Measurements from ENCODE around the gene PRR5L.
A peak's percentile ranks its signal among the peaks of the same experiment; 100 is the strongest.
"Not testable (repeated sequence)": the region's sequence is repeated elsewhere in the genome, so short reads cannot be mapped to it uniquely, and the experiment has no call there.

The PRR5L gene

DNA sequence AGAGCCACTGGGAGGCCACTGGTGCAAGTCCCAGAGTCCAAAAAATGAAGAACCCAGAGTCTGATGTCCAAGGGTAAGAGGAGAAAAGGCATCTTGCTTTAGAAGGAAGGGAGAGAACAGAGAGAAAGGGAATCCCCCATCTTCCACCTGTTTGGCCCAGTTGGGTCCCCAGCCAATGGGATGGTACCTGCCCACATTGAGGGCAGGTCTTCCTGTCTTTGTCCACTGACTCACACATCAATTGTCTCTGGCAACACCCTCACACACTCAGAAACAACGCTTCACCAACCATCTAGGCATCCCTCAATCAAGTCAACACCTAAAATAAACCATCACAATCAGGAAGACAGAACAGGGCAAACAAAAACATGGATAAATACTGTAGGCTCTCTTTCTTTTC lies 13.2 kb upstream of the PRR5L start:
- FAIRE-seq: no peak

DNA sequence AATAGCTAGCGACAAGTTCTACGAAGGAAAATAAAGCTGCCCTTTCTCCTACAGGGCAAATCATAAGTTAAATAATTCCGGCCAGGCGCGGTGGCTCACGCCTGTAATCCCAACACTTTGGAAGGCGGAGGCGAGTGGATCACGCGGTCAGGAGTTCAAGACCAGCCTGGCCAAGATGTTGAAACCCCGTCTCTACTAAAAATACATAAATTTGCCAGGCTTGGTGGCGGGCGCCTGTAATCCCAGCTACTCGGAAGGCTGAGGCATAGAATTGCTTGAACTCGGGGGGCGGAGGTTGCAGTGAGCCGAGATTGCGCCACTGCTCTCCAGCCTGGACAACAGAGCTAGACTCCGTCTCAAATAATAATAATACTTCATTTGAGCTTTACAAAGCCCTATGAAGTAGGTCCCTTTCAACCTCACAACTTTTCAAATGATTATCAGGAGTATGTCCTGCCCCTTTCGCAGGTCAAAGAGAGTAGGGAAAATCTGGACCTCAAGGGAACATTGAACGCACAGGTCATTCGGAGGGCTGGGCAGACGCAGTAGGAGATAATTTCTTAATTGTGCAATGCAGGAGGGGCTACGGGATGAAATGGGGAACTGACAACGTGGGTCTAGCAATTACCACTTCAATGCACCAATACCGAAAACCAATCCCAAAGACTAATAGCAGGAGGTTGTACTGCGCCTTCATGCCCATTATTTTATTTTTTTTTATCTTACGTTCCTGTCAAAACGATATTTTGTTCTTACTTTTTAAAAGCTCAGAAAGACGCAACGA lies 7.5 kb upstream of the PRR5L start:
- no peak for FAIRE-seq

DNA sequence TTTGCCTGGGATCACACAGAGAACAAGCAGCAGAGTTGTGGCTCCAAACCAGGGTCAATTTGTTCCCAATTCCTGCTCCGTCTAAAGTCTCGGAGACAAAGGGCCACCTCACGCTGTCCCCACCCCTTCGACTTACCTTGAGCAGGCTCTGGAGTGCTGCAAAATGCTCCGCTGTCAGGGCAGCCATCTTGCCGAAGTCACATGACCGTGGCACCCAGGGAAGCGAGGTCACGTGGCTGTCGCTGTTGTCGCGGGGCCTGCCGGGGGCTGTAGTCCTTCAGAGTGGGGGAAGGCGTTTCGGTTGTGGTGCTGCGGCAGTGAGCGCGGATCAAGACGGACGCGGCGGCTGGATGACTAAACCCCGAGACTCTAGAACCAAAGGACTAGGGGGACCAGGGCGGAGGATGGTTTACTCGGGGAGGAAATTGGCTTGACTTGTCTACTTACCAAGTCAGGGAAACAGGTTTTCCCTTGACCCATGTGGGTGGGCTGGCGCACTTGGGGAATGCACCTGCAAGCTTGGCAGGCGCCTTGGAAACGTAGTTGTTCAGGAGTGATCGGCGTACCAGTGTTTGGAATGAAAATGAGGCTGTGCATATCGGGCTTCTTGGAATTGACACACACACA lies 6.7 kb upstream of the PRR5L start, which contains the start of gene COMMD9:
Gene COMMD9, minus strand, starts transcription at position 199 of the 627 bp plus-strand sequence. Its CDS starts 12 bp downstream, at position 187.
- peak; percentile 67 for FAIRE-seq

DNA sequence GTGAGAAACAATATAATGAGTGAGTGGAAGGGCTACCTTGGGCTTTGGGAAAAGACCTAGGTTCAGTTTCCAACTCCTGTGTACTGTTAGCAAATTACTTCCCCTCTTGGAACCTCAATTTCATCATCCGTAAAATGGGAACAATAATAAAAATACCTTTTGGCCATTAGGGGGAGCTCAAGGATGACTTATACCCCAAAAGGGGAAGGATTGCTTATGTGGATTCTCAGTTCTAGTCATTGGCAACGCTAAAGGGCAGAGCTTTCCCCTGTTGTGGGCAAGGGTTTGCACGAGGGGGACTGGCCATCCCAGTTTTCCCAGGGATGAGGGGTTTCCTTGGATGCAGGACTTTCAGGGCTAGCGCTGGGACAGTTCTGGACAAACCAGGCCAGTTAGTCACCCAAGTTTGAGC lies 3.8 kb upstream of the PRR5L start:
- no peak for FAIRE-seq

DNA sequence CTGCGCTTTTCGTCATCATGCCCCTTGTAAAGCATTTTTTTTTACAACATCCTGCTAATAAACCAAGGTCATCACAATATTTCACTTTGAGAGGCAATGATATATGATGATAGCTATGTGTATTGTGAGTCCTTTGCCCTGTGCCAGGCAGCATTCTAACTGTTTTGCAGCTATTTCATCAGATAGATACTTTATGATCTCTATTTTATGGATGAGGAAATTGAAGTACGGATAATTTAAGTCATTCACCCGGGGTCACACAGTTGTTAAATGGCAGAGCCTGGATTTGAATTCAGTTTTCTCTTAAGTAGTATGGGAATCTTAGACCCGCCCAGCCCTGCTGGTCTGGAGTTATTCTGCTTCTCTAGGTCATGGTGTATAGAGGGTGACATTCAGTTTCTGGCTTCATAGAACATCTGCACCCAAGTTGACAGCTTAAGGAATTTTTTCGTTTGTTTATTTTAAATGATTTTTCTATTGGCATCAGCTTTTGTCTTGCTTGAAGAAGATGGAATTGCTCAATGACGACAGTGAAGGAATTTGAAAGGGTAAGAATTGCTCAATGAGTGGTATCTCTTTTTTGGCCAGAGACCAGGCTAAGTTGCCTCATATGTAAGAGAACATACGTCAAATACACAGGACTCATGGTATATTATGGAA lies 926 bp downstream of the PRR5L start:
- FAIRE-seq: no peak

DNA sequence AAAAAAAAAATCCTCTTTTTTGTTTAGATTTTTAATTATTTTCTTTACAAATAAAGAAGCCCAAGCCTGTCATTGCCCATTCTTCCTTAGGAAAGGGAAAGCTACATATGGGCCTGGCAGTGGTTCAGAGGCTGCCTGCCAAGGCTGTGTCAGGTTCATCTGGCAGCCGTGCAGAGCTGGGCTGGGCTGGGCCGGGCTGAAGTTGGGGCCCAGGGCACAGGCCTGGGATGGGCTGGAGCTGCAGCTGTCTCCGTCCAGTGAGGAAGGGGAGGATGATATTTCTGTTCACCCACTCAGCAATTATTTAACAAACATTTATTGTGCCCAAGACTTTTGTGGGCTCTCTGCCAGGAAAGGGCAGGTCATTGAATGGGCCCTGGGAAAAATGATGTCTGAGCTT lies 4.6 kb downstream of the PRR5L start:
- FAIRE-seq: no peak

DNA sequence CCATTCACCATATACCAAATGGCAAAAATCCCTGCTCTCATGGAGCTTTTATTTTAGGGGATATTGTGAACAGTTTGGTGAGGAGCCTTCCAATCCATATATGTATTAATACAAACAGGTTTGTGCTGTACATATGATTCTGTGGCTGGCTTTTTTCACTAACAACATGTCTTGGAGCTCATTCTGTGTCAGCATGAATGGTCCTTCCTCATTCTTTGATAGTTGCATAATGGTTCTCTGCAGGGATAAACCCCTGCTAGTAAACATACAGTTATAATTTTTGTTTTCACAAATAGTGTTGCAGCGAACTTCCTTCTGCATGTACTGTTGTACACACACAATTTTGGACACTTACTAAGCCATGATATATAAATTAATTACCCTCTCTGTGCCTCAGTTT lies 8.3 kb downstream of the PRR5L start:
- no peak for FAIRE-seq

DNA sequence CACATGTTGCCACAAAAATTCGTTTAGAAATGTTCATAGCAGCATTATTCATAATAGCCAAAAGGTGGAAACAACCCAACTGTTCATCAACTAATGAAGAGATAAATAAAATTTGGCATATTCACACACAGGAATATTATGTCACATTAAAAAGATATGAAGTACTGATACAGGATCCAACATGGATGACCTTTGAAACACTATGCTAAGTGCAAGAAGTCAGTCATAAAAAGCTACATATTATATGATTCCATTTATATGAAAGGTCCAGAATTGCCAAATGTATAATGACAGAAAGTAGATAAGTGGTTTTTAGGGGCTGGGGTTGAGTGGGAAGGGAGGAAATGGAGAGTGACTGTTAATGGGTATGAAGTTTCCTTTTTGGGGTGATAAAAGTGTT lies 9.0 kb downstream of the PRR5L start:
- FAIRE-seq: no peak

DNA sequence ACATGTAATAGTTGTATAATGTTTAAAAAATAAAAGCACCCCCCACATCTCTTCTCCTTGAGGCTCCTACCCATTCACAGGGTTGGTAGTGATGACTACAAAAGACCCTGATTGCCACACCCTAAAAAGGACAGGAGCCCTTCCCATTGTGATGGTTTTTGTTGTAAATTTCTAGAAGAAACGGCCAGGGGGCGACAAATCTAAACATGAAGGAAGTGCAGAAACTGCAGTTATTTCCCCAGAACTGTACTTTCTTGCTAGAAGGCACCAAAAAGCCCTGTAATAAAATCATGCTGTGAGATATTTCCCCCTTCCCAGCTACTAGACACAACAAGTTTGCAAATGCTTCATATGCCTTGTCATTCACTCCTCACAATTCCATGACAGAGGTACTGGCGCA lies 10.8 kb downstream of the PRR5L start:
- FAIRE-seq: no peak

DNA sequence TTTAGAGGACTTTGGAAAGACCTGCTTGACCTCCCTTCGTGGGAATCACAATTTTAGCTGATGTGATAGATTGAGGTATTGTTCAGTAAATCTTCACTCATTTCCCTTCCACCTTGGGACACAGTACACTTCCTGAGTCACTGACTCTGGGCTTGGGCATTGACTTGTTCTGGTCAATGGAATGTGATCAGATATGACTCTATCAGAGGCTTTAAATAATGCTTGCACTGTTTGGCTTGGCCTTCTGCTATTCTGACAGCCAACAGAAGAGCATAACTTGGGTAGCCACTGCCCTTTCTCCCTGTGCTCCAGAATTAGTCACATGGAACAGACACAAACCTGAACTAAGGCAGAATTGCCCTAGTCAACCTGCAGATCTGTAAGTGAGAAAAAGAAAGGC lies 12.5 kb downstream of the PRR5L start:
- FAIRE-seq: no peak

DNA sequence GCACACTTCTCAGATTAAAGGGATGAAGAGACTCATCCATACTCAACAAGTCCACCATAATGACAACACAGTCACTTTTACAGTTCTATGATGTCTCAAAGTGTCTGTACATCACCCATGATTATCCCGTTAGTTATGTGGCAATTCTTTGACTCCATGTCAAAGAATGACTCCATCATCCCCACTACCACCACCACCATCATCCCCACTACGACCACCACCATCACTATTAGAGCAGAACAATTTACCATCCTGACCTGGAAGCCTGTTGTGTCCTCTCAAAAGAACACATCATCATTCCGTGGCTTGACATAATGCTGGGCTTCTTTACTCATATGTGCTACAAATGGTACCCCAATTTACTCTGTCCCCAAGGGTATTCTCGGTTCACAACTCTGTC lies 13.7 kb downstream of the PRR5L start:
- FAIRE-seq: no peak

DNA sequence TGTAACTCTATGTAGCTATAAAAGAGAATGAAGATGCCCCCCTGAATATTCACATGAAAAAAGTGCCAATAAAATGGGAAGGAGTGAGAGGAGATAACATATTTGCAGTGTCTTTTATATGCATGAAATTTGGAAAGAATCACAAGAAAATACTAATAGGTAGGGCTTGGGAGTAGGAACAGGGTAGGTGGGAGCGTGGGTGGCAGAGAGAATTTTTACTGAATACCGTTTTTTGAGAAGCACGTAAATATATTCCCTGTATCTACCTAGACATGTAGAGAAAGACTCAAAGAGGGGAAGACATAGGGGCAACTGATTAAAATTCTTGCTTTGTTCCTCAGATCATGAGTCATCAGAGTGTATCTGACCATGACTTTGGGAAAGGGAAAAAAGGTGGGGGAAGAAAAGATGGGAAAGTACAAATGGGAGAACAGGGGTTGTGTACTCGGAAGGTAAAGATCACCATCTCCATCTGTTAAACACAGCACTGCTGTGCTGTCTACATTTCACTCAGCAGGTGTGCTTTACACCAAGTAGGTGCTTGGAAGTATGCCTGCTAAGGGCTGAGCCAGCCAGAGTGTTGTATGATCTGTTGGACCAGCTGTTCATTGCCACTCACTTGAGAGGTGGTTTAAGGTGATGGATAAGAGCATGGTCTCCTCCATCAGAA lies 16.0 kb downstream of the PRR5L start:
- FAIRE-seq: no peak

DNA sequence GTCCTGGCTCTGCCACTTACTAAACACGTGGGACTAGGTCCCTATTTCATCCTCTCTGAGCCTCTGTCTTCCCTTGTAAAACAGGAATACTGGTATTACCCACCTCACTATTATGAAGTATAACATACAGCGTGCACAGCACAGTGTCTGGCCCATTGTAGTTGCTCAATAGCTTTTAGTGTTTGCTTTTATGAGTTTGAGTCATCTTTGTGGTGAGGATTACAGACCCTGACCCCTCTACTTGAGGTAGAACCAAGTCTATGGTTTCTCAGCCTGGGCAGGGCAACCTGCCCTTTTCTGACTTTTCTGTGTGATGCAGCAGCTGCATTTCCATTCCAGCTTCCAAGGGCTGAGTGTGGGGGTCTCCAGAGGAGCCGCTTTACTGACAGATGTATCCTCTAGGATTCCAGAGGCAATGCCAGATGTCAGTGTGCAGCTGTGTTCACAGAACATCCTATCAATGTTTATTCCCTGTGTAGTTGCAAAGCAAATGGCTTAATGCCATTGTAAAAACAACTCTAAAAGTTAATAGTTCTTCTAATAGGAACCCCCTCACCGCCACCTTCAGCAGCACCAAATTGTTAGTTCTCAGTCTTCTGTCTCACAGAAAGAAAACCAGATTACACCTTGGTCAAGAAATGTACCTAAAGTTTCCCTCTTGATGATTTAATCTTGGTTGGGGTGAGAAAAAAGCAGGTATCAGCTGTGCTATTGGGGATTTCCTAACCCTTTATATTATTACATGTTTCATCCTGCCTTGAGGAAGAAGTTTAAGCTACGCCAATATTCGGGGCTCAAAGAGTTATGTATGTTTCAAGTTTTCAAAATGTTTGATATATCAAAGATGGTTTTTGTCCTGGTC lies 16.8 kb downstream of the PRR5L start:
- no peak for FAIRE-seq

DNA sequence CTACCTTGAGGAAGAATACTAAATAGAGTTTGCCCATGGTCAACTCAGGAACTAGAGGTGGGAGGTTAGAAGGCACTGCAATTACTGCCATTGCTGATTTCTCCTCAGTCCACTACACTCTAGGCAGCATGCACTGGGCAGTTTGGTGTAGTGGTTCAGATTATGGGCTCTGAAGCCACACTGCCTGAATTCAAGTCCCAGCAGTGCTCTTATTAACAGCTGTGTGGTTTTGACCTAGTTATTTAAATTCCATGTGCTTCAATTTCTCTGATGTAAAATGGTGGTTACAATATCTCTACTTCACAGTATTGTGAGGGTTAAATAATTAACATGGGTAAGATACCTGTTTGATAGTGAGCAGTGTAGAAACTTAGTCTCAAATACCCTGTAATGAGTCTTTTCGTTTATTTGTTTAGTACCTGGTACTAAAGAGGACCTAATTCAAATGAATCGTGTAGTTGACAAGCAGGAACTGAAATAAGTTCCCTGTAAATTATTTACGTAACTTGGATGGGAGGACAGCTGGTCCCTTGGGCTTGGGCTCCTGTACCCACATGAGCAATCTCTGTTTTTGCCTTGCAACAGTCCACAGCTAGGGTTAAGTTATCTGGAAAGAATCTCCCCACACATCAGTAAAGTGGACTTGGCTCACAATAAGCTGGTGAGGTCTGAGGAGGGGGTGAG lies 17.8 kb downstream of the PRR5L start:
- no peak for FAIRE-seq

DNA sequence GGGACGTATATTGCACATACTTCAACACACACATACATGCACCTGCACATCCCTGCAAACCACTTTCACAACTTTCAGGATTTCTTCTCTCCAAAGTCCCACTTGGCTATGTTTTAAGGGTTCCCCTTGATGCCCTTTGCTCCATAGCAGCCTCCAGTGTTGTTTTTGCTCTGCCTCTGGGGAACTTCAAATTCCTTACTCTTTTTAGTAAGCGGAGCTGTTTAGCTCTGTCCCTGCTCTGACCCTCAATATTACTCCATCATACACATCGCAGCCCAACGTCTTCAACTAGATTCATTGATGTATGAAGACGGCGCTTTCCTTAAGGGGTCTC lies 18.3 kb downstream of the PRR5L start:
- FAIRE-seq: no peak

DNA sequence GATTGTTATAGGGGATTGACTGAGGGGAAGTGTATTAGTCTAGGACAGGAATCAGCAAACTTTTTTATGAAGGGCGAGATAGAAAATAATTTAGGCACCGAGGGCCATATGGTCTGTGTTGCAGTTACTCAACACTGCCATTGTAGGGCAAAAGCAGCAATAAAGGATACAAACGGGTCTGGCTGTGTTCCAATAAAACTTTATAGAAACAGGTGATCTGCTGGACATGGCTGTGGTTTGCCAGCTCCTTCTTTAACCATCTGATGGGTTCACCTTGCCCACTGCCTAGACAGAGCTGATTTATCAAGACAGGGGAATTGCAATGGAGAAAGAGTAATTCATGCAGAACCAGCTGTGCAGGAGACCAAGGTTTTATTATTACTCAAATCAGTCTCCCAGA lies 20.0 kb downstream of the PRR5L start:
- no peak for FAIRE-seq

DNA sequence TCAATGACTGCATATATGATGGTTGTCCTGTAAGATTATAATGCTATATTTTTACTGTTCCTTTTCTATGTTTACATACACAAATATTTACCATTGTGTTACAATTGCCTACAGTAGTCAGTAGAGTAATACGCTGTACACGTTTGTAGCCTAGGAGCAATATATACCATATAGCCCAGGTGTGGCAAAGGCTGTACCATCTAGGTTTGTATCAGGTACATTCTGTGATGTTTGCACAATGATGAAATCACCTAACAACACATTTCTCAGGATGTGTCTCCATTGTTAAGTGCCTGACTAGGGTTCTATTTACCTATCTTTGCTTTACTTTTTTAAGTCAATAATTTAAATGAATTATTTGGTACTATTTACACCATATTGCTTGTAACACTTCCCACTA lies 21.9 kb downstream of the PRR5L start:
- no peak for FAIRE-seq

DNA sequence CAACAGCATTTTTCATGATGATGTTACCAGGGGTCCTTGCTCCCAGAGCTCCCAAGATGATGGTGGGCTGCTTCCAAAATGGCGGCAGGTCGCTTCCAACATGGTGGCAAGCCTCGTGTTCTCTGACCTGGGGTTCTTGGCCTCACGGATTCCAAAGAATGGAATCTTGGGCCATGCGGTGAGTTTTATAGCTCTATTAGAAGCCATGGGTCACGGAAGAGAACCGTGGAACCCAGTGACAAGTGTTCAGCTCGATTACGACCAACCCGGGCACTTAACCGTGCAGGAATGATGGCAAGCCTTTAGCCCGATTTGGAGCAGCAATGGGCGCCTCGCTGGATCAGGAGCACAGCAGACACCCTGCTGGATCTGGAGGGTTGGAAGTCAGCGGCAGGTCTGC lies 28.9 kb downstream of the PRR5L start:
- not testable (repeated sequence) for FAIRE-seq

DNA sequence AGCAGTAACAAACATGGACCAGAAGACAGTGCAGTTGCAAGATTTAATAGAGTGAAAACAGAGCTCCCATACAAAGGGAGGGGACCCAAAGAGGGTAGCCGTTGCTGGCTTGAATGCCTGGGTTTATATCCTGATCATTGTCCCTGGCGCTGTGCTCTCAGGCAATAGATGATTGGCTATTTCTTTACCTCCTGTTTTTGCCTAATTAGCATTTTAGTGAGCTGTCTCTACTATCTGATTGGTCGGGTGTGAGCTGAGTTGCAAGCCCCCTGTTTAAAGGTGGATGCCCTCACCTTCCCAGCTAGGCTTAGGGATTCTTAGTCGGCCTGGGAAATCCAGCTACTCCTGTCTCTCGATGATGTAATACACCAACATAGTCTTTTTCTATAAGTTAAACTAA lies 29.3 kb downstream of the PRR5L start:
- not testable (repeated sequence) for FAIRE-seq

DNA sequence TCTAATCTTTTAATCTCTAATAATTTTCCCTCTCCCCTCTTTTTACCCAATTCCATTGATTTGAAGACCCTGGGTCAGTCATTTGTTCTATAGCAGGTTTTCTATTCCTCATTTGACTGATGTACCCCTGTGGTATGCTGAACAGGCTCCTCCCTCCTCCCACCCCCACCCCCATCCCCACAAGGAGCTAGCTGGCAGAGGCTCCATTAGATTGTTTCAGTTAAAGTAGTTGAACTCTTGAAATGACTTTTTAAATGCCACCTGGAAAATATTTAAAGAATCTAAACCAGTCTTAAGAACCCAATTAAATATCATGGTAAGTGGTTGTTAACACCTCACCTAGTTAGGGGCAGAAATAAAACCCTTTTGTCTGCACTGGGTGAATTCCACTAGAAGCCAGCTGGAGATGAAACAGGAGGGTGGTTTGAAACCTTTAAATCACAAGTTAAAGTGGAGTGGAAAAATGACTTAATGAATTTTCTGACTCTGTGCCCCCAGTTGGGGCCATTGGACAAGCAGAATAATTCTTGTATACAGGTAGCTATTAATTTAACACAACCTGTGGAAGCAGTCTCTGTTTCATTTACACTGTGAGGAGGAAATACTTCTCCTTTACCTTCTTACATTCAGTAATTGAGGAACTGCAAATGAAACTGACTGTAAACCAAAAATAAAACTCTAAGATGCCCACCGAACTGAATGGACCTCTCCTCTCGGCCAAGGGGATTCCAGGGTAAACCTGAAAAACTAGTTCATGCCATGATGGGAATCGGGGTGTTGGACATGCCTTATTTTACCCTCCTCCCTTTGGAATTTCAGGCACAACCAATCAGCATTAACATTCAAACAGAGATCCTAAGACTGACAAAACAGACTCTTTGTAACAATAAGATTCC lies 30.7 kb downstream of the PRR5L start:
- FAIRE-seq: no peak

All from endometrium (tissue), 2 donors.